K562 (cell line): ENCODE measurements around the gene MEX3D. TPM values are rescaled to one million over a fixed set of nuclear protein-coding genes. Genes with fewer than 3 reads are reported as not detected.

Experiments used
- ATF1 ChIP-seq, 2 experiments: fragments of 450-650 bp in 1 of 2; IDR thresholded peaks; 2 replicates each; pipeline ENCODE4 v1.6.1; 2016; ENCODE audit warnings: missing compliant biosample characterization in 1 of 2, missing genetic modification characterization in 1 of 2
- BRF1 ChIP-seq: IDR thresholded peaks from 3 replicates; pipeline ENCODE4 v1.6.1; 2011; ENCODE audit warnings: borderline replicate concordance, mild to moderate bottlenecking; ENCODE audit not compliant: insufficient read length; ENCODE audit errors: extremely low read depth
- C11orf30 ChIP-seq: fragments of 450-650 bp; IDR thresholded peaks from 2 replicates; pipeline ENCODE4 v1.6.1; 2016; ENCODE audit warnings: low read depth, mild to moderate bottlenecking
- DACH1 ChIP-seq: fragments of 450-650 bp; IDR thresholded peaks from 2 replicates; pipeline ENCODE4 v1.6.1; 2018; ENCODE audit not compliant: partially characterized antibody
- E2F3 ChIP-seq: fragments of 250-450 bp; sonication (Bioruptor Pico); IDR thresholded peaks from 2 replicates; pipeline ENCODE4 v1.4.0; 2020; ENCODE audit warnings: mild to moderate bottlenecking
- EHMT2 ChIP-seq: fragments of 450-650 bp; IDR thresholded peaks from 2 replicates; pipeline ENCODE4 v1.6.1; 2018; ENCODE audit warnings: antibody characterized with exemption
- KAT7 ChIP-seq: sonication (generic); formaldehyde crosslinking; IDR thresholded peaks from 2 replicates; pipeline ENCODE4 v1.8.0; 2022; ENCODE audit warnings: missing genetic modification reagents, mild to moderate bottlenecking, borderline replicate concordance
- KAT8 ChIP-seq: fragments of 450-650 bp; IDR thresholded peaks from 2 replicates; pipeline ENCODE4 v1.6.1; 2016; ENCODE audit warnings: low read depth, mild to moderate bottlenecking
- LCOR ChIP-seq: sonication (generic); formaldehyde crosslinking; IDR thresholded peaks from 2 replicates; pipeline ENCODE4 v1.8.0; 2022; ENCODE audit warnings: mild to moderate bottlenecking, missing genetic modification reagents
- PHB2 ChIP-seq: fragments of 450-650 bp; IDR thresholded peaks from 2 replicates; pipeline ENCODE4 v1.6.1; 2017; ENCODE audit warnings: low read depth
- RBFOX2 ChIP-seq: fragments of 200-400 bp; formaldehyde crosslinking; IDR thresholded peaks from 2 replicates; pipeline ENCODE4 v1.6.1; 2017; ENCODE audit warnings: low read depth, mild to moderate bottlenecking, low read length, moderate library complexity
- SNIP1 ChIP-seq: fragments of 450-650 bp; IDR thresholded peaks from 2 replicates; pipeline ENCODE4 v1.7.1; 2017; ENCODE audit warnings: low read depth, mild to moderate bottlenecking
- TAF1 ChIP-seq: IDR thresholded peaks from 2 replicates; pipeline ENCODE4 v1.6.1; 2011; ENCODE audit warnings: mild to moderate bottlenecking, low read length, moderate library complexity; ENCODE audit not compliant: insufficient read depth, control insufficient read depth, severe bottlenecking; ENCODE audit errors: extremely low read depth
- TAF9B ChIP-seq: fragments of 450-650 bp; IDR thresholded peaks from 2 replicates; pipeline ENCODE4 v1.6.1; 2018; ENCODE audit warnings: mild to moderate bottlenecking; ENCODE audit not compliant: partially characterized antibody
- ZFX ChIP-seq: sonication (generic); formaldehyde crosslinking; IDR thresholded peaks from 2 replicates; pipeline ENCODE4 v1.8.0; 2022; ENCODE audit warnings: mild to moderate bottlenecking, missing genetic modification reagents, moderate library complexity
- polyA plus RNA-seq, 8 experiments: library from polyadenylated mRNA; depleted of rRNA in 4 of 8; stranded (reverse) in 5 of 8; unstranded in 3 of 8; fragments of >200 nt; fragmentation: Nextera tagmentation in 2 of 8; fragmentation: Illumina TruSeq in 1 of 8; extraction: Ambion mirVana in 2 of 8; extraction: Trizol in 1 of 8; gene quantifications; 2 replicates each; pipeline versions ENCODE4 v1.2.1 to v1.2.3, GENCODE V29; 2011 to 2014; ENCODE audit warnings: inconsistent platforms in 1 of 8, missing spikeins in 1 of 8
- total RNA-seq, 7 experiments: library from RNA; depleted of rRNA in 6 of 7; stranded (reverse); fragments of >200 nt in 6 of 7; fragmentation: Illumina TruSeq in 2 of 7; extraction: Trizol in 2 of 7; gene quantifications; 2 replicates each; pipeline versions ENCODE4 v1.2.1 to v1.2.3, GENCODE V29; 2011 to 2021; ENCODE audit warnings: low replicate concordance in 1 of 7
- TF ChIP-seq, protein P1 (sequence below): sonication (generic); formaldehyde crosslinking; IDR thresholded peaks from 2 replicates; pipeline ENCODE4 v1.8.0; 2022; ENCODE audit warnings: missing genetic modification reagents, mild to moderate bottlenecking, borderline replicate concordance
- TF ChIP-seq, protein P2 (sequence below): sonication (generic); formaldehyde crosslinking; IDR thresholded peaks from 2 replicates; pipeline ENCODE4 v1.8.0; 2023; ENCODE audit warnings: missing genetic modification reagents, mild to moderate bottlenecking, borderline replicate concordance
- TF ChIP-seq, protein P3 (sequence below), 2 experiments: fragments of 200-800 bp in 1 of 2; sonication (Bioruptor generic) in 1 of 2; sonication (generic) in 1 of 2; formaldehyde crosslinking in 1 of 2; IDR thresholded peaks in 1 of 2; conservative IDR thresholded peaks in 1 of 2; 2 replicates each; pipeline versions ENCODE4 v1.5.0 to v1.6.1; 2016 to 2020; ENCODE audit warnings: missing compliant biosample characterization in 1 of 2, missing genetic modification characterization in 1 of 2, missing genetic modification reagents in 1 of 2

The MEX3D gene
- total and polyA plus RNA-seq, 9 of the 15 experiments (the other 6 are each of a cell fraction or from before 2014, with no cell fraction given): 1.7 to 39.3 (median 5.7) TPM

DNA sequence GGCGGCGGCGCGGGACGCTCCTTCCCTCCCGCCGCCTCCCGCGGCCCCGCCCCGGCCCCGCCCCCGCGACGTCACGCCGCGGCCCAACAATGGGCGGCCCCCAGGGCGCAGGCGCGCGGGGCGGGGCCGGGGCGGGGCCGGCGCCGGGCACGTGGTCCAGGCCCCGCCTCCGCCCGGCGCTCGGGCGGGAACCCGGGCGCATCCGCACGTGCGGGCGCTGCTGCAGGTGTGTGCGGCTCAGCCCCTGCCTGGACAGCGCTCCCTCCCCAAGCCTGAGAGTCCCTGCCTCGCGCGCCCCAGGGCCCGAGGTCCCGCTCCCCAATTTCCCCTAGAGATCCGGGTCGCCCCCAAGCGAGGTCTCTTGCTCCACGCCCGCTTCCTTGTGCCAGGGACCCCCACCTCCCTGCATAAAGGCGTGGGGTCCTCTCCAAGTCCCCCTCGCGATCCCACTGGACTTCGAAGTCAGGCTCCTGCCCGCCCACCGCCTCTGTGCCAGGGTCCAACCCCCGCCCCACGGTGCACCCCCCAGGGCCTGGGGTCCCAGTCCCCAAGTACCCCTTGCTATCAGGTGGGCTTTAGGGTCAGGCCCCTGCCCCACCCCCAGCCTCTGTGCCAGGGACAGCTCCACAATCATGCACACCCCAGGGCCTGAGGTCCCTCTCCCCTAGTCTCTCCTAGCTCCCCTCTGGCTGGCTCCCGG is at the start of gene MEX3D (continued):
- TF ChIP-seq E2F3 (CRISPR knock-in tag) (peak; percentile 83; the same call in 1 of the 2 replicates), KAT8 (no peak), TAF9B (no peak), ATF1 (CRISPR knock-in tag; IDR thresholded peaks at IDR 0.05) (no peak), ATF1 (tag; IDR thresholded peaks at IDR 0.05) (no peak), LCOR (0 out of 2 replicates have a peak, but pooled peaks have one; percentile 27), SNIP1 (no peak), RBFOX2 (peak; percentile 59), C11orf30 (no peak), PHB2 (no peak), DACH1 (no peak), BRF1 (no peak), KAT7 (CRISPR knock-in tag) (0 out of 2 replicates have a peak, but pooled peaks have one; percentile 61), EHMT2 (no peak), TAF1 (no peak), ZFX (CRISPR knock-in tag) (0 out of 2 replicates have a peak, but pooled peaks have one; percentile 18)
- TF ChIP-seq, protein P1, sequence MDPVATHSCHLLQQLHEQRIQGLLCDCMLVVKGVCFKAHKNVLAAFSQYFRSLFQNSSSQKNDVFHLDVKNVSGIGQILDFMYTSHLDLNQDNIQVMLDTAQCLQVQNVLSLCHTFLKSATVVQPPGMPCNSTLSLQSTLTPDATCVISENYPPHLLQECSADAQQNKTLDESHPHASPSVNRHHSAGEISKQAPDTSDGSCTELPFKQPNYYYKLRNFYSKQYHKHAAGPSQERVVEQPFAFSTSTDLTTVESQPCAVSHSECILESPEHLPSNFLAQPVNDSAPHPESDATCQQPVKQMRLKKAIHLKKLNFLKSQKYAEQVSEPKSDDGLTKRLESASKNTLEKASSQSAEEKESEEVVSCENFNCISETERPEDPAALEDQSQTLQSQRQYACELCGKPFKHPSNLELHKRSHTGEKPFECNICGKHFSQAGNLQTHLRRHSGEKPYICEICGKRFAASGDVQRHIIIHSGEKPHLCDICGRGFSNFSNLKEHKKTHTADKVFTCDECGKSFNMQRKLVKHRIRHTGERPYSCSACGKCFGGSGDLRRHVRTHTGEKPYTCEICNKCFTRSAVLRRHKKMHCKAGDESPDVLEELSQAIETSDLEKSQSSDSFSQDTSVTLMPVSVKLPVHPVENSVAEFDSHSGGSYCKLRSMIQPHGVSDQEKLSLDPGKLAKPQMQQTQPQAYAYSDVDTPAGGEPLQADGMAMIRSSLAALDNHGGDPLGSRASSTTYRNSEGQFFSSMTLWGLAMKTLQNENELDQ: no peak
- TF ChIP-seq, protein P2, sequence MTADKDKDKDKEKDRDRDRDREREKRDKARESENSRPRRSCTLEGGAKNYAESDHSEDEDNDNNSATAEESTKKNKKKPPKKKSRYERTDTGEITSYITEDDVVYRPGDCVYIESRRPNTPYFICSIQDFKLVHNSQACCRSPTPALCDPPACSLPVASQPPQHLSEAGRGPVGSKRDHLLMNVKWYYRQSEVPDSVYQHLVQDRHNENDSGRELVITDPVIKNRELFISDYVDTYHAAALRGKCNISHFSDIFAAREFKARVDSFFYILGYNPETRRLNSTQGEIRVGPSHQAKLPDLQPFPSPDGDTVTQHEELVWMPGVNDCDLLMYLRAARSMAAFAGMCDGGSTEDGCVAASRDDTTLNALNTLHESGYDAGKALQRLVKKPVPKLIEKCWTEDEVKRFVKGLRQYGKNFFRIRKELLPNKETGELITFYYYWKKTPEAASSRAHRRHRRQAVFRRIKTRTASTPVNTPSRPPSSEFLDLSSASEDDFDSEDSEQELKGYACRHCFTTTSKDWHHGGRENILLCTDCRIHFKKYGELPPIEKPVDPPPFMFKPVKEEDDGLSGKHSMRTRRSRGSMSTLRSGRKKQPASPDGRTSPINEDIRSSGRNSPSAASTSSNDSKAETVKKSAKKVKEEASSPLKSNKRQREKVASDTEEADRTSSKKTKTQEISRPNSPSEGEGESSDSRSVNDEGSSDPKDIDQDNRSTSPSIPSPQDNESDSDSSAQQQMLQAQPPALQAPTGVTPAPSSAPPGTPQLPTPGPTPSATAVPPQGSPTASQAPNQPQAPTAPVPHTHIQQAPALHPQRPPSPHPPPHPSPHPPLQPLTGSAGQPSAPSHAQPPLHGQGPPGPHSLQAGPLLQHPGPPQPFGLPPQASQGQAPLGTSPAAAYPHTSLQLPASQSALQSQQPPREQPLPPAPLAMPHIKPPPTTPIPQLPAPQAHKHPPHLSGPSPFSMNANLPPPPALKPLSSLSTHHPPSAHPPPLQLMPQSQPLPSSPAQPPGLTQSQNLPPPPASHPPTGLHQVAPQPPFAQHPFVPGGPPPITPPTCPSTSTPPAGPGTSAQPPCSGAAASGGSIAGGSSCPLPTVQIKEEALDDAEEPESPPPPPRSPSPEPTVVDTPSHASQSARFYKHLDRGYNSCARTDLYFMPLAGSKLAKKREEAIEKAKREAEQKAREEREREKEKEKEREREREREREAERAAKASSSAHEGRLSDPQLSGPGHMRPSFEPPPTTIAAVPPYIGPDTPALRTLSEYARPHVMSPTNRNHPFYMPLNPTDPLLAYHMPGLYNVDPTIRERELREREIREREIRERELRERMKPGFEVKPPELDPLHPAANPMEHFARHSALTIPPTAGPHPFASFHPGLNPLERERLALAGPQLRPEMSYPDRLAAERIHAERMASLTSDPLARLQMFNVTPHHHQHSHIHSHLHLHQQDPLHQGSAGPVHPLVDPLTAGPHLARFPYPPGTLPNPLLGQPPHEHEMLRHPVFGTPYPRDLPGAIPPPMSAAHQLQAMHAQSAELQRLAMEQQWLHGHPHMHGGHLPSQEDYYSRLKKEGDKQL (CRISPR knock-in tag): no peak
- TF ChIP-seq, protein P3, sequence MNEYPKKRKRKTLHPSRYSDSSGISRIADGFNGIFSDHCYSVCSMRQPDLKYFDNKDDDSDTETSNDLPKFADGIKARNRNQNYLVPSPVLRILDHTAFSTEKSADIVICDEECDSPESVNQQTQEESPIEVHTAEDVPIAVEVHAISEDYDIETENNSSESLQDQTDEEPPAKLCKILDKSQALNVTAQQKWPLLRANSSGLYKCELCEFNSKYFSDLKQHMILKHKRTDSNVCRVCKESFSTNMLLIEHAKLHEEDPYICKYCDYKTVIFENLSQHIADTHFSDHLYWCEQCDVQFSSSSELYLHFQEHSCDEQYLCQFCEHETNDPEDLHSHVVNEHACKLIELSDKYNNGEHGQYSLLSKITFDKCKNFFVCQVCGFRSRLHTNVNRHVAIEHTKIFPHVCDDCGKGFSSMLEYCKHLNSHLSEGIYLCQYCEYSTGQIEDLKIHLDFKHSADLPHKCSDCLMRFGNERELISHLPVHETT (CRISPR knock-in tag; conservative IDR thresholded peaks at IDR 0.05 in 1 of 2, IDR thresholded peaks at IDR 0.05 in 1 of 2): 0 out of 4 replicates have a peak, but pooled peaks of 1 of the 2 experiments have one; percentile 38
